Measurements from ENCODE around the gene RMND5B. TPM values are rescaled to one million over a fixed set of nuclear protein-coding genes. Genes with fewer than 3 reads are reported as not detected.

RMND5B gene
- total RNA-seq, 1 experiment from 2014 or later: 37.0 TPM

DNA sequence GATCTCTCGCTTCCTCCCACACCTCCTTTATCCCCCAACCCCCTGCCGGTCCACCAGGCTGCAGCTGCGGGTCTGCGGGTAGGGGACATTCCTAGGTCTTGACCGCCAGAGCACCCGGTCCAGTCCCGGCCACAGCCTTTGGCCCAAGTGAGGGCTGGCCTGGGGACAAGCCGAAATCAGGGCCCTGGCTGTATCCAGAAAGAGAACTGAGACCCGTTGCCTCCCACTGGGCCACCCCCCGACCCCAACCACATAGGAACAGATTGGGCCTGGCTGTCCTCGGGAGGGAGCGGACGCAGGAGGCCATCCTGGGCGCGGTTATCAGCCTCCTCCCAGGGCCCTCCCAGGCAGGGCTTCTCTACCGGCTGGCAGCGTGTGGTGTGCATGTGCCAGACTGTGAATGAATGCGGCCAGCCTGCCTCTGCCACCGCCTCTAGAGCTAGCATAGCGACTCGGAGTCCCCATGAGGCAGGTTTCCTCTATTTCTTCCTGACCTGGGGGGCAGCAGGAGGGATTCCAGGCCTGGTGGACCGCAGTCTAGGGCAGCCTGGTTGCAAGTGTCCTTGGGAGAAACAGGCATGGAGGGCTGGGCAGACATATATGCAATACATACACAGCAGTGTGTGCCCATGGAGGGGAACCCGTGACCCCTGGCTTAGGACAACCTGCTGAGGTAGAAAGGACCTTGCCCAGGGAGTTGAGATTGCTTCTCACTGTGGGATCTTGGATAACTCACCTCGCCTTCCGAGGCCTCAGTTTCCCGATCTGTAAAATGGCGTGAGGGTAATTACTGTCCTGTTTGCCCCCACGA is 16.3 kb upstream of the RMND5B start:
- H3K27ac ChIP-seq (ENCODE audit: low read depth, low read length, poor library complexity, severe bottlenecking): no peak overlapping the region
- intact Hi-C loops (cut with micrococcal nuclease; ENCODE audit: unreplicated experiment): no loop called here
- no TSS peak for BruUV-seq (replicated peaks)
- H3K4me1 ChIP-seq (ENCODE audit: insufficient read depth, low read length, poor library complexity, severe bottlenecking): peaks cover 24% of the 10 kb centered on the region
- TF ChIP-seq, protein P1, sequence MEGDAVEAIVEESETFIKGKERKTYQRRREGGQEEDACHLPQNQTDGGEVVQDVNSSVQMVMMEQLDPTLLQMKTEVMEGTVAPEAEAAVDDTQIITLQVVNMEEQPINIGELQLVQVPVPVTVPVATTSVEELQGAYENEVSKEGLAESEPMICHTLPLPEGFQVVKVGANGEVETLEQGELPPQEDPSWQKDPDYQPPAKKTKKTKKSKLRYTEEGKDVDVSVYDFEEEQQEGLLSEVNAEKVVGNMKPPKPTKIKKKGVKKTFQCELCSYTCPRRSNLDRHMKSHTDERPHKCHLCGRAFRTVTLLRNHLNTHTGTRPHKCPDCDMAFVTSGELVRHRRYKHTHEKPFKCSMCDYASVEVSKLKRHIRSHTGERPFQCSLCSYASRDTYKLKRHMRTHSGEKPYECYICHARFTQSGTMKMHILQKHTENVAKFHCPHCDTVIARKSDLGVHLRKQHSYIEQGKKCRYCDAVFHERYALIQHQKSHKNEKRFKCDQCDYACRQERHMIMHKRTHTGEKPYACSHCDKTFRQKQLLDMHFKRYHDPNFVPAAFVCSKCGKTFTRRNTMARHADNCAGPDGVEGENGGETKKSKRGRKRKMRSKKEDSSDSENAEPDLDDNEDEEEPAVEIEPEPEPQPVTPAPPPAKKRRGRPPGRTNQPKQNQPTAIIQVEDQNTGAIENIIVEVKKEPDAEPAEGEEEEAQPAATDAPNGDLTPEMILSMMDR (conservative IDR thresholded peaks at IDR 0.05; ENCODE audit: low read depth, low read length): no peak
- no peak for TF ChIP-seq EZH2 (IDR thresholded peaks at IDR 0.05; ENCODE audit: borderline replicate concordance, low read depth, low read length, poor library complexity, severe bottlenecking)
- peak overlapping the region; percentile 50 for H3K4me3 ChIP-seq (ENCODE audit: low read depth, low read length, poor library complexity, severe bottlenecking)
- H3K27me3 ChIP-seq (replicated peaks; ENCODE audit: insufficient read depth, low read depth, low read length, poor library complexity): no peaks in the 10 kb centered on the region
- ChIA-PET POLR2A (ENCODE audit: low non-redundant PET) (no interaction called here), CTCF (no interaction called here)
- DNase-seq (ENCODE audit: low spot score): no peak
- H3K9me3 ChIP-seq (ENCODE audit: low read depth, low read length, poor library complexity, severe bottlenecking): no peaks in the 10 kb centered on the region
- no peaks in the 10 kb centered on the region for H3K36me3 ChIP-seq (ENCODE audit: insufficient read depth, low read length, poor library complexity, severe bottlenecking)

DNA sequence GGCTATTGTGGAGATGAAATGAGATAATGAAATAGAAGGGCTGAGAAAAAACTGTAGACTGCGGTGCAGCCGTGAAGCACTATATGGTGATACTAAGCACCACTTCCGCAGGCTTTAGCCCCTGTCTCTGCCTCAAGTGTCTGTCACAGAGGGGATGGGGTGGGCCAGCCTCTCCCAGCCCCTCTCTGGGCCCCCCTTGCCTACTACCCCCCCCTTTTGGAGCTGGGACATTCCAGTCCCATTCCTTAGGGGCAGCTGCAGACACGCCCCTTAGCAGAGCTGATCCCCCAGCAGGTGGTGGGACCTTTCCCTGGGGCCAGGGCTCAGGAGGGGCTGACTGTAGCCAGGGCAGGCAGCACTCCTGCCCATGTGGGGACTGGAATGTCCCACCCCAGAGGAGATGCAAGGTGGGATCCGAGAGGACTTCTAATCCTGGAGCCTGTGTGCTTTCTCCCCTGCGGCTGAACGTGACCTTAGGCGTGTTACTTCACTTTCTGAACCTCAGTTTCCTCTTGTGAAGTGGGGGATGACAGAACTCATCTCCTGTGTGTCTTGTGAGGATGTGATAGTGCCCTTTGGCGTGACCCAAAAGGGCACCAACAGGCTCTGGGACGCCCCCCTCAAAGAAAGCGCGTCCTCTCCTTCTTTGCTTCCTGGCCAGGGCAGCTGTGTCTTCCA is 15.5 kb upstream of the RMND5B start:
- BruUV-seq (replicated peaks): no TSS peak
- H3K9me3 ChIP-seq (ENCODE audit: low read depth, low read length, poor library complexity, severe bottlenecking): no peaks in the 10 kb centered on the region
- ChIA-PET POLR2A (ENCODE audit: low non-redundant PET) (no interaction called here), CTCF (no interaction called here)
- no peaks in the 10 kb centered on the region for H3K27me3 ChIP-seq (replicated peaks; ENCODE audit: insufficient read depth, low read depth, low read length, poor library complexity)
- TF ChIP-seq EZH2 (IDR thresholded peaks at IDR 0.05; ENCODE audit: borderline replicate concordance, low read depth, low read length, poor library complexity, severe bottlenecking): no peak
- TF ChIP-seq, protein P1 (conservative IDR thresholded peaks at IDR 0.05; ENCODE audit: low read depth, low read length): no peak
- H3K4me3 ChIP-seq (ENCODE audit: low read depth, low read length, poor library complexity, severe bottlenecking): no peak overlapping the region
- DNase-seq (ENCODE audit: low spot score): no peak
- H3K36me3 ChIP-seq (ENCODE audit: insufficient read depth, low read length, poor library complexity, severe bottlenecking): no peaks in the 10 kb centered on the region
- peaks cover 24% of the 10 kb centered on the region for H3K4me1 ChIP-seq (ENCODE audit: insufficient read depth, low read length, poor library complexity, severe bottlenecking)
- no peak overlapping the region for H3K27ac ChIP-seq (ENCODE audit: low read depth, low read length, poor library complexity, severe bottlenecking)
- intact Hi-C loops (cut with micrococcal nuclease; ENCODE audit: unreplicated experiment): no loop called here

DNA sequence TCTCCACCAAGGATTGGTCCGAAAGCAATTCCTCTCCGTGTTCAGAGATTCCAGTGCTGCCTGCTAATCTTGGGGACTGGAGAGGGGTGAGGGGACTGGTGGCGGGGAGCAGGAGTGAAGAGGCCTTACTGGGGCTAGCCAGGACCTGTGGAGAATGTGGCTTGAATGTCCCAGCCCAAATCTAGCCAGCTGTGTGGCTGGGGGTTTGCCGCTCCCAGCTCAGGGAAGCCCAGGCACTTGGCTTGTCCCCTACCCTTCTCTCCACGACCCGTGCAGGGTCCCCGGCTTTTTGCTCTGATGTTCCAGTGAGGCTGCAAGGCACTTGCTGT is 15.0 kb upstream of the RMND5B start:
- no peak overlapping the region for H3K4me3 ChIP-seq (ENCODE audit: low read depth, low read length, poor library complexity, severe bottlenecking)

More for the DNA sequence above, 15.0 kb upstream of the RMND5B start:
- intact Hi-C loops (cut with micrococcal nuclease; ENCODE audit: unreplicated experiment): no loop called here
- POLR2A ChIA-PET (ENCODE audit: low non-redundant PET): no interaction called here
- Histone ChIP-seq H3K9me3 (ENCODE audit: low read depth, low read length, poor library complexity, severe bottlenecking) (no peaks in the 10 kb centered on the region), H3K4me1 (ENCODE audit: insufficient read depth, low read length, poor library complexity, severe bottlenecking) (peaks cover 24% of the 10 kb centered on the region), H3K27me3 (replicated peaks; ENCODE audit: insufficient read depth, low read depth, low read length, poor library complexity) (no peaks in the 10 kb centered on the region), H3K36me3 (ENCODE audit: insufficient read depth, low read length, poor library complexity, severe bottlenecking) (no peaks in the 10 kb centered on the region), H3K27ac (ENCODE audit: low read depth, low read length, poor library complexity, severe bottlenecking) (no peak overlapping the region)
- CTCF ChIA-PET: no interaction called here
- BruUV-seq (replicated peaks): no TSS peak
- DNase-seq (ENCODE audit: low spot score): no peak
- TF ChIP-seq, protein P1 (conservative IDR thresholded peaks at IDR 0.05; ENCODE audit: low read depth, low read length): no peak
- TF ChIP-seq EZH2 (IDR thresholded peaks at IDR 0.05; ENCODE audit: borderline replicate concordance, low read depth, low read length, poor library complexity, severe bottlenecking): no peak
